ENCODE measurements around the gene SLF2. TPM values are rescaled to one million over a fixed set of nuclear protein-coding genes. Genes with fewer than 3 reads are reported as not detected.

Gene SLF2
- total RNA-seq, 1 experiment from 2014 or later: 43.0 TPM

- H3K9ac ChIP-seq (ENCODE audit: low read length): no peak overlapping the region
- H3K9me3 ChIP-seq (ENCODE audit: control insufficient read depth in 1 of 2, insufficient read depth in 1 of 2, low read depth in 1 of 2, low read length in 2 of 2): no peaks in the 10 kb centered on the region
- H3K4me3 ChIP-seq (replicated peaks in 1 of 2; ENCODE audit: low read depth in 1 of 2, low read length in 2 of 2): no peak overlapping the region
- peaks cover 9% of the 10 kb centered on the region for H3K79me2 ChIP-seq (ENCODE audit: insufficient read depth, low read length)
- H3K27me3 ChIP-seq (ENCODE audit: insufficient read depth, low read length): no peaks in the 10 kb centered on the region
- CTCF ChIA-PET: interaction anchor here (1.2 kb wide), 1 partner anchor 18 kb away, joined by 3 read pairs; the partner anchor contains the start of gene LZTS2
- intact Hi-C loops (cut with micrococcal nuclease): no loop called here
- peaks cover 4 to 14% of the 10 kb centered on the region in 2 experiments; a peak in 3 of 4 replicates for H3K36me3 ChIP-seq (ENCODE audit: control insufficient read depth in 1 of 2, insufficient read depth in 2 of 2, low read length in 2 of 2)
- POLR2A ChIA-PET: no interaction called here
- ATAC-seq (no peak), DNase-seq (ENCODE audit: low read depth, low spot score) (no peak)
- H3K27ac ChIP-seq (ENCODE audit: low read depth, low read length): no peak overlapping the region
- RAD21 ChIA-PET (ENCODE audit: low non-redundant PET in 1 of 2, low total read pairs in 2 of 2, uncharacterized antibody in 2 of 2, unreplicated experiment in 2 of 2): no interaction called here
- H3K9me2 ChIP-seq (ENCODE audit: insufficient read depth): no peaks in the 10 kb centered on the region
- no peak for TF ChIP-seq EZH2 (IDR thresholded peaks at IDR 0.05)
- no peak for TF ChIP-seq SRF (IDR thresholded peaks at IDR 0.05; ENCODE audit: low read depth)
- no peak for TF ChIP-seq CEBPB (IDR thresholded peaks at IDR 0.05; ENCODE audit: low read depth)
- no peak overlapping the region for H2AFZ ChIP-seq (ENCODE audit: low read depth, low read length, poor library complexity, severe bottlenecking)
- peaks cover 5 to 15% of the 10 kb centered on the region in 2 experiments; a peak in 3 of 4 replicates for H3K4me1 ChIP-seq (ENCODE audit: control insufficient read depth in 1 of 2, insufficient read depth in 2 of 2, low read length in 2 of 2)
- H4K20me1 ChIP-seq (ENCODE audit: insufficient read depth): no peaks in the 10 kb centered on the region
- no peak overlapping the region for H3K4me2 ChIP-seq (ENCODE audit: low read length)
- BruUV-seq (replicated peaks): no TSS peak
Measured at GRCh38 chr10:100981178-100981772, 68.5 kb downstream of the SLF2 start.

GRCh38 chr10:100982916-100983830 lies 70.4 kb downstream of the SLF2 start:
- H3K9ac ChIP-seq (ENCODE audit: low read length): no peak overlapping the region
- H3K4me1 ChIP-seq (ENCODE audit: control insufficient read depth in 1 of 2, insufficient read depth in 2 of 2, low read length in 2 of 2): peaks cover 4 to 15% of the 10 kb centered on the region in 2 experiments; a peak in 3 of 4 replicates
- DNase-seq (ENCODE audit: low read depth, low spot score): no peak
- H2AFZ ChIP-seq (ENCODE audit: low read depth, low read length, poor library complexity, severe bottlenecking): no peak overlapping the region
- no TSS peak for BruUV-seq (replicated peaks)
- H3K4me3 ChIP-seq (replicated peaks in 1 of 2; ENCODE audit: low read depth in 1 of 2, low read length in 2 of 2): no peak overlapping the region
- ChIA-PET CTCF (no interaction called here), POLR2A (no interaction called here), RAD21 (ENCODE audit: low non-redundant PET in 1 of 2, low total read pairs in 2 of 2, uncharacterized antibody in 2 of 2, unreplicated experiment in 2 of 2) (interaction anchor here in 1 of 2 experiments (0.5 kb wide), 1 partner anchor 14 kb away, joined by 3 read pairs; the partner anchor contains the start of gene SEMA4G)
- H3K4me2 ChIP-seq (ENCODE audit: low read length): no peak overlapping the region
- H3K27me3 ChIP-seq (ENCODE audit: insufficient read depth, low read length): no peaks in the 10 kb centered on the region
- intact Hi-C loops (cut with micrococcal nuclease): no loop called here
- TF ChIP-seq ZFX (IDR thresholded peaks at IDR 0.05): no peak
- TF ChIP-seq EZH2phosphoT487 (IDR thresholded peaks at IDR 0.05; ENCODE audit: borderline replicate concordance): no peak
- TF ChIP-seq CTCF (IDR thresholded peaks at IDR 0.05 in 2 of 3, conservative IDR thresholded peaks at IDR 0.05 in 1 of 3; ENCODE audit: borderline replicate concordance in 1 of 3, insufficient read depth in 1 of 3, low read depth in 2 of 3, low read length in 2 of 3): no peak
- TF ChIP-seq TCF7L2 (IDR thresholded peaks at IDR 0.05; ENCODE audit: borderline replicate concordance, extremely low read depth, insufficient read depth, insufficient read length): no peak
- TF ChIP-seq JUND (IDR thresholded peaks at IDR 0.05): no peak
- TF ChIP-seq SP1 (IDR thresholded peaks at IDR 0.05; ENCODE audit: low read depth): no peak
- TF ChIP-seq CEBPB (IDR thresholded peaks at IDR 0.05; ENCODE audit: low read depth): no peak
- TF ChIP-seq EGR1 (IDR thresholded peaks at IDR 0.05; ENCODE audit: low read depth): no peak
- no peak for TF ChIP-seq CBX3 (IDR thresholded peaks at IDR 0.05; ENCODE audit: low read depth)
- TF ChIP-seq ZBTB33 (IDR thresholded peaks at IDR 0.05; ENCODE audit: extremely low read depth, insufficient replicate concordance, low read length): no peak
- H3K9me3 ChIP-seq (ENCODE audit: control insufficient read depth in 1 of 2, insufficient read depth in 1 of 2, low read depth in 1 of 2, low read length in 2 of 2): no peaks in the 10 kb centered on the region
- peaks cover 4 to 12% of the 10 kb centered on the region in 2 experiments; a peak in 3 of 4 replicates for H3K36me3 ChIP-seq (ENCODE audit: control insufficient read depth in 1 of 2, insufficient read depth in 2 of 2, low read length in 2 of 2)
- H3K27ac ChIP-seq (ENCODE audit: low read depth, low read length): no peak overlapping the region
- ATAC-seq: no peak
- H3K79me2 ChIP-seq (ENCODE audit: insufficient read depth, low read length): peaks cover 28% of the 10 kb centered on the region
- no peaks in the 10 kb centered on the region for H4K20me1 ChIP-seq (ENCODE audit: insufficient read depth)
- no peaks in the 10 kb centered on the region for H3K9me2 ChIP-seq (ENCODE audit: insufficient read depth)

Measured in HCT116 (cell line).